MCF 10A (cell line): Measurements from ENCODE around the gene CELF4. TPM values are rescaled to one million over a fixed set of nuclear protein-coding genes. Genes with fewer than 3 reads are reported as not detected.

Experiments
- BruUV-seq: library from RNA; stranded (reverse); fragments of 400-500 nt; replicated peaks from 2 replicates; lab custom pipeline; 2021; lab: Mats Ljungman, UMichigan
- CTCF ChIA-PET: fragments of 300-600 bp; sonication (Branson Sonifier 250); formaldehyde crosslinking; extraction: SDS; loops from one replicate; lab custom pipeline; 2021; ENCODE audit warnings: antibody characterized with exemption, inconsistent platforms; lab: Yijun Ruan, JAX
- POLR2A ChIA-PET: fragments of 300-600, 350-650 bp; sonication (Branson Sonifier 250); formaldehyde crosslinking; extraction: SDS; loops from one replicate; lab custom pipeline; 2020; ENCODE audit warnings: antibody characterized with exemption, inconsistent platforms; lab: Yijun Ruan, JAX
- DNase-seq: peaks from one replicate; pipeline ENCODE4 v3.0.0-alpha.2; 2018; ENCODE audit not compliant: unreplicated experiment
- H3K27ac Mint-ChIP-seq: one replicate; pipeline ENCODE4 v1.8.0; 2022; ENCODE audit warnings: mild to moderate bottlenecking, low read depth, mixed read lengths; ENCODE audit not compliant: unreplicated experiment
- H3K27me3 Mint-ChIP-seq: one replicate; pipeline ENCODE4 v1.8.0; 2022; ENCODE audit warnings: mixed read lengths; ENCODE audit not compliant: insufficient read depth, unreplicated experiment
- H3K36me3 Mint-ChIP-seq: one replicate; pipeline ENCODE4 v1.8.0; 2022; ENCODE audit warnings: mild to moderate bottlenecking, moderate library complexity, mixed read lengths; ENCODE audit not compliant: insufficient read depth, unreplicated experiment
- H3K4me1 Mint-ChIP-seq: one replicate; pipeline ENCODE4 v1.8.0; 2022; ENCODE audit warnings: mixed read lengths; ENCODE audit not compliant: insufficient read depth, unreplicated experiment
- H3K4me3 Mint-ChIP-seq: one replicate; pipeline ENCODE4 v1.8.0; 2022; ENCODE audit warnings: mild to moderate bottlenecking, moderate library complexity, mixed read lengths; ENCODE audit not compliant: unreplicated experiment
- H3K9me3 Mint-ChIP-seq: one replicate; pipeline ENCODE4 v1.8.0; 2022; ENCODE audit warnings: mixed read lengths; ENCODE audit not compliant: unreplicated experiment
- CTCF ChIP-seq: fragments of 200-600 bp; IDR thresholded peaks from one replicate; pipeline ENCODE4 v1.8.0; 2022; ENCODE audit warnings: antibody characterized with exemption, mild to moderate bottlenecking; ENCODE audit not compliant: unreplicated experiment
- intact Hi-C: fragments of 100-400 bp; cut with micrococcal nuclease; formaldehyde crosslinking; loops from 2 replicates; pipeline ENCODE4 v1.14.1; 2022
- total RNA-seq: library from RNA; stranded (reverse); gene quantifications from 2 replicates; pipeline ENCODE4 v1.2.3, GENCODE V29; 2022

Gene CELF4
- total RNA-seq, 1 experiment from 2014 or later = not detected

GRCh38 chr18:37391698-37392548 lies 173.7 kb downstream of the CELF4 start:
- H3K36me3 Mint-ChIP-seq = no peaks in the 10 kb centered on the region
- BruUV-seq = no TSS peak
- ChIA-PET POLR2A (no interaction called here), CTCF (interaction anchor here (1.0 kb wide), 1 partner anchor 56 kb away, joined by 3 read pairs; no protein-coding TSS in a partner anchor)
- intact Hi-C loops = no loop called here
- no peaks in the 10 kb centered on the region for H3K9me3 Mint-ChIP-seq
- H3K4me3 Mint-ChIP-seq = no peak overlapping the region
- no peak for TF ChIP-seq CTCF
- H3K4me1 Mint-ChIP-seq = peaks cover 5% of the 10 kb centered on the region
- no peak overlapping the region for H3K27ac Mint-ChIP-seq
- no peak for DNase-seq
- H3K27me3 Mint-ChIP-seq = peaks cover 37% of the 10 kb centered on the region

- CTCF ChIA-PET = no interaction called here
- H3K27me3 Mint-ChIP-seq = peaks cover 37% of the 10 kb centered on the region
- H3K36me3 Mint-ChIP-seq = no peaks in the 10 kb centered on the region
- no peaks in the 10 kb centered on the region for H3K9me3 Mint-ChIP-seq
- no peak for DNase-seq
- peaks cover 5% of the 10 kb centered on the region for H3K4me1 Mint-ChIP-seq
- no peak overlapping the region for H3K27ac Mint-ChIP-seq
- no peak for TF ChIP-seq CTCF
- H3K4me3 Mint-ChIP-seq = no peak overlapping the region
- intact Hi-C loops = no loop called here
- POLR2A ChIA-PET = interaction anchor here (0.6 kb wide), 1 partner anchor 48 kb away, joined by 4 read pairs; no protein-coding TSS in a partner anchor
- no TSS peak for BruUV-seq
Measured at GRCh38 chr18:37391156-37391555, 174.4 kb downstream of the CELF4 start.

GRCh38 chr18:37390687-37391086 lies 174.9 kb downstream of the CELF4 start:
- ChIA-PET POLR2A (interaction anchor here (0.6 kb wide), 1 partner anchor 47 kb away, joined by 4 read pairs; no protein-coding TSS in a partner anchor), CTCF (no interaction called here)
- H3K27ac Mint-ChIP-seq = no peak overlapping the region
- H3K36me3 Mint-ChIP-seq = no peaks in the 10 kb centered on the region
- DNase-seq = no peak
- H3K4me3 Mint-ChIP-seq = no peak overlapping the region
- peaks cover 37% of the 10 kb centered on the region for H3K27me3 Mint-ChIP-seq
- peaks cover 5% of the 10 kb centered on the region for H3K4me1 Mint-ChIP-seq
- intact Hi-C loops = no loop called here
- no peaks in the 10 kb centered on the region for H3K9me3 Mint-ChIP-seq
- no TSS peak for BruUV-seq
- no peak for TF ChIP-seq CTCF

GRCh38 chr18:37389684-37390368 lies 175.8 kb downstream of the CELF4 start:
- peaks cover 28% of the 10 kb centered on the region for H3K27me3 Mint-ChIP-seq
- ChIA-PET CTCF (interaction anchor here (0.6 to 1.3 kb wide), 2 partner anchors 9 to 148 kb away, joined by 3 to 8 read pairs; no protein-coding TSS in a partner anchor), POLR2A (no interaction called here)
- no peak overlapping the region for H3K4me3 Mint-ChIP-seq
- intact Hi-C loops = loop anchor here (10.0 kb wide), 1 partner anchor 85 kb away; no protein-coding TSS in a partner anchor
- TF ChIP-seq CTCF = no peak
- BruUV-seq = no TSS peak
- H3K4me1 Mint-ChIP-seq = peaks cover 1% of the 10 kb centered on the region
- H3K27ac Mint-ChIP-seq = no peak overlapping the region
- no peaks in the 10 kb centered on the region for H3K36me3 Mint-ChIP-seq
- no peaks in the 10 kb centered on the region for H3K9me3 Mint-ChIP-seq
- no peak for DNase-seq
